Fibroblast of lung (primary cell): ENCODE results near the gene ACTR3. TPM values are rescaled to one million over a fixed set of nuclear protein-coding genes. Genes with fewer than 3 reads are reported as not detected.
A peak's percentile ranks its signal among the peaks of the same experiment; 100 is the strongest.

Source experiments
- DNase-seq, 2 donors: peaks; one replicate each; pipeline versions ENCODE4 v3.0.0 to v3.0.0-alpha.2; 2010; ENCODE audit warnings: low read depth in 2 of 2
- H2AFZ ChIP-seq: 2 replicates; pipeline ENCODE4 v1.5.1; 2012; ENCODE audit warnings: low read length, control low read depth, inconsistent platforms
- H3K27ac ChIP-seq: 2 replicates; pipeline ENCODE4 v1.5.1; 2011; ENCODE audit warnings: low read length, control low read depth; ENCODE audit not compliant: insufficient read depth
- H3K27me3 ChIP-seq: 2 replicates; pipeline ENCODE4 v1.5.1; 2011; ENCODE audit warnings: mild to moderate bottlenecking, low read length; ENCODE audit not compliant: control insufficient read depth, insufficient read depth
- H3K36me3 ChIP-seq: 2 replicates; pipeline ENCODE4 v1.5.1; 2011; ENCODE audit warnings: low read length; ENCODE audit not compliant: control insufficient read depth, insufficient read depth
- H3K4me1 ChIP-seq: 2 replicates; pipeline ENCODE4 v1.5.1; 2011; ENCODE audit warnings: low read length; ENCODE audit not compliant: control insufficient read depth, insufficient read depth; ENCODE audit errors: extremely low read depth
- H3K4me2 ChIP-seq: 2 replicates; pipeline ENCODE4 v1.5.1; 2011; ENCODE audit warnings: low read length, control low read depth; ENCODE audit not compliant: insufficient read depth; ENCODE audit errors: extremely low read depth
- H3K4me3 ChIP-seq, 4 experiments: fragments of 200-600 bp in 1 of 4; sonication (generic) in 1 of 4; replicated peaks in 1 of 4; 2 replicates each; pipeline ENCODE4 v1.5.1; 2011 to 2016; ENCODE audit warnings: low read length in 4 of 4, low read depth in 3 of 4, mild to moderate bottlenecking in 3 of 4, control low read depth in 2 of 4, inconsistent platforms in 1 of 4, mixed read lengths in 1 of 4; ENCODE audit not compliant: insufficient read depth in 1 of 4; ENCODE audit errors: control extremely low read depth in 1 of 4
- H3K79me2 ChIP-seq: 2 replicates; pipeline ENCODE4 v1.5.1; 2012; ENCODE audit warnings: mild to moderate bottlenecking, low read length, inconsistent platforms; ENCODE audit not compliant: control insufficient read depth, insufficient read depth
- H3K9ac ChIP-seq: 2 replicates; pipeline ENCODE4 v1.5.1; 2011; ENCODE audit warnings: mild to moderate bottlenecking, low read length, control low read depth; ENCODE audit not compliant: insufficient read depth
- H3K9me3 ChIP-seq: 2 replicates; pipeline ENCODE4 v1.5.1; 2012; ENCODE audit warnings: low read depth, low read length; ENCODE audit not compliant: control insufficient read depth, insufficient read depth
- H4K20me1 ChIP-seq: 2 replicates; pipeline ENCODE4 v1.5.1; 2011; ENCODE audit warnings: low read length; ENCODE audit not compliant: control insufficient read depth, insufficient read depth; ENCODE audit errors: extremely low read depth
- CTCF ChIP-seq, 2 donors: IDR thresholded peaks in 1 of 2; conservative IDR thresholded peaks in 1 of 2; 1 replicate in 1 of 2; 2 replicates in 1 of 2; pipeline ENCODE4 v1.5.1; 2011 to 2012; ENCODE audit warnings: low read length in 2 of 2, control low read depth in 1 of 2, inconsistent platforms in 1 of 2, low read depth in 1 of 2, mild to moderate bottlenecking in 1 of 2
- EZH2 ChIP-seq: IDR thresholded peaks from 2 replicates; pipeline ENCODE4 v1.5.1; 2012; ENCODE audit warnings: low read length, control low read depth, mild to moderate bottlenecking; ENCODE audit errors: missing control alignments
- polyA plus RNA-seq, 2 donors: library from polyadenylated mRNA; depleted of rRNA in 1 of 2; stranded (reverse) in 1 of 2; unstranded in 1 of 2; fragments of >200 nt; gene quantifications; 2 replicates each; pipeline ENCODE4 v1.2.1, GENCODE V29; 2011 to 2012; ENCODE audit warnings: missing spikeins in 1 of 2
- total RNA-seq: library from RNA; depleted of rRNA; stranded (reverse); fragments of >200 nt; gene quantifications from 2 replicates; pipeline ENCODE4 v1.2.1, GENCODE V29; 2014

The ACTR3 gene
- total and polyA plus RNA-seq, 2 donors (not counting 1 experiment from before 2014, with no cell fraction given), result 177 to 479 TPM

GRCh38 chr2:113962692-113963480 lies 73.0 kb downstream of the ACTR3 start:
- Histone ChIP-seq H3K79me2 (no peaks in the 10 kb centered on the region), H3K4me1 (peaks cover 9% of the 10 kb centered on the region), H3K9me3 (no peaks in the 10 kb centered on the region), H2AFZ (no peak overlapping the region), H3K27ac (peak overlapping the region; percentile 55), H3K4me3 (no peak overlapping the region), H3K4me2 (no peak overlapping the region), H4K20me1 (no peaks in the 10 kb centered on the region), H3K9ac (no peak overlapping the region), H3K36me3 (no peaks in the 10 kb centered on the region), H3K27me3 (no peaks in the 10 kb centered on the region)
- DNase-seq, result peak; percentile 74 to 81
- no peak for TF ChIP-seq CTCF (conservative IDR thresholded peaks at IDR 0.05 in 1 of 2, IDR thresholded peaks at IDR 0.05 in 1 of 2; ENCODE audit: low read depth in 1 of 2, low read length in 2 of 2)

- no peak for TF ChIP-seq EZH2
- TF ChIP-seq CTCF (conservative IDR thresholded peaks at IDR 0.05 in 1 of 2, IDR thresholded peaks at IDR 0.05 in 1 of 2; ENCODE audit: low read depth in 1 of 2, low read length in 2 of 2), result no peak
- no peak overlapping the region for H3K4me2 ChIP-seq
- H3K79me2 ChIP-seq, result no peaks in the 10 kb centered on the region
- H3K9ac ChIP-seq, result no peak overlapping the region
- no peak overlapping the region for H3K27ac ChIP-seq
- H4K20me1 ChIP-seq, result no peaks in the 10 kb centered on the region
- peaks cover 9% of the 10 kb centered on the region for H3K4me1 ChIP-seq
- no peaks in the 10 kb centered on the region for H3K9me3 ChIP-seq
- H3K36me3 ChIP-seq, result no peaks in the 10 kb centered on the region
- DNase-seq, result no peak
- no peak overlapping the region for H3K4me3 ChIP-seq
- no peak overlapping the region for H2AFZ ChIP-seq
- no peaks in the 10 kb centered on the region for H3K27me3 ChIP-seq
These were observed 74.1 kb downstream of the ACTR3 start for GRCh38 chr2:113963965-113964364.

GRCh38 chr2:113964436-113964835 lies 74.5 kb downstream of the ACTR3 start:
- Histone ChIP-seq H4K20me1 (no peaks in the 10 kb centered on the region), H3K27ac (no peak overlapping the region), H2AFZ (no peak overlapping the region), H3K79me2 (no peaks in the 10 kb centered on the region), H3K4me3 (no peak overlapping the region), H3K4me1 (peaks cover 9% of the 10 kb centered on the region), H3K9me3 (no peaks in the 10 kb centered on the region), H3K4me2 (no peak overlapping the region), H3K27me3 (no peaks in the 10 kb centered on the region), H3K36me3 (no peaks in the 10 kb centered on the region), H3K9ac (no peak overlapping the region)
- TF ChIP-seq CTCF (conservative IDR thresholded peaks at IDR 0.05 in 1 of 2, IDR thresholded peaks at IDR 0.05 in 1 of 2; ENCODE audit: low read depth in 1 of 2, low read length in 2 of 2) (no peak), EZH2 (no peak)
- DNase-seq, result no peak
